ENCODE measurements around the gene WDR3. TPM values are rescaled to one million over a fixed set of nuclear protein-coding genes. Genes with fewer than 3 reads are reported as not detected.

Gene WDR3
- total RNA-seq, 4 donors from 2014 or later: 12.9 to 29.2 (median 24.0) TPM

GRCh38 chr1:117899801-117900200 lies 29.7 kb upstream of the WDR3 start:
- Histone ChIP-seq H3K27me3 (no peaks in the 10 kb centered on the region), H3K36me3 (peaks cover 0 to 61% of the 10 kb centered on the region in 2 donors), H3K4me1 (peaks cover 0 to 9% of the 10 kb centered on the region in 2 donors), H3K27ac (no peak overlapping the region), H3K4me3 (no peak overlapping the region), H3K9me3 (no peaks in the 10 kb centered on the region)
- in situ Hi-C loops (cut with MboI; ENCODE audit: low sequenced_read_pairs in 4 of 4): loop anchor here in 2 of 4 donors (25.0 kb wide), 2 partner anchors 362 to 388 kb away; no protein-coding TSS in a partner anchor
- no peak for ATAC-seq
- intact Hi-C loops (cut with DNase I; ENCODE audit: low total_unique reads): loop anchor here (5.0 to 10.0 kb wide), 3 partner anchors 78 to 388 kb away; no protein-coding TSS in a partner anchor
- DNase-seq: no peak
- TF ChIP-seq, protein P1, sequence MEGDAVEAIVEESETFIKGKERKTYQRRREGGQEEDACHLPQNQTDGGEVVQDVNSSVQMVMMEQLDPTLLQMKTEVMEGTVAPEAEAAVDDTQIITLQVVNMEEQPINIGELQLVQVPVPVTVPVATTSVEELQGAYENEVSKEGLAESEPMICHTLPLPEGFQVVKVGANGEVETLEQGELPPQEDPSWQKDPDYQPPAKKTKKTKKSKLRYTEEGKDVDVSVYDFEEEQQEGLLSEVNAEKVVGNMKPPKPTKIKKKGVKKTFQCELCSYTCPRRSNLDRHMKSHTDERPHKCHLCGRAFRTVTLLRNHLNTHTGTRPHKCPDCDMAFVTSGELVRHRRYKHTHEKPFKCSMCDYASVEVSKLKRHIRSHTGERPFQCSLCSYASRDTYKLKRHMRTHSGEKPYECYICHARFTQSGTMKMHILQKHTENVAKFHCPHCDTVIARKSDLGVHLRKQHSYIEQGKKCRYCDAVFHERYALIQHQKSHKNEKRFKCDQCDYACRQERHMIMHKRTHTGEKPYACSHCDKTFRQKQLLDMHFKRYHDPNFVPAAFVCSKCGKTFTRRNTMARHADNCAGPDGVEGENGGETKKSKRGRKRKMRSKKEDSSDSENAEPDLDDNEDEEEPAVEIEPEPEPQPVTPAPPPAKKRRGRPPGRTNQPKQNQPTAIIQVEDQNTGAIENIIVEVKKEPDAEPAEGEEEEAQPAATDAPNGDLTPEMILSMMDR (IDR thresholded peaks at IDR 0.05 in 4 of 5, conservative IDR thresholded peaks at IDR 0.05 in 1 of 5): no peak
- no peak for TF ChIP-seq POLR2A (IDR thresholded peaks at IDR 0.05)

DNA sequence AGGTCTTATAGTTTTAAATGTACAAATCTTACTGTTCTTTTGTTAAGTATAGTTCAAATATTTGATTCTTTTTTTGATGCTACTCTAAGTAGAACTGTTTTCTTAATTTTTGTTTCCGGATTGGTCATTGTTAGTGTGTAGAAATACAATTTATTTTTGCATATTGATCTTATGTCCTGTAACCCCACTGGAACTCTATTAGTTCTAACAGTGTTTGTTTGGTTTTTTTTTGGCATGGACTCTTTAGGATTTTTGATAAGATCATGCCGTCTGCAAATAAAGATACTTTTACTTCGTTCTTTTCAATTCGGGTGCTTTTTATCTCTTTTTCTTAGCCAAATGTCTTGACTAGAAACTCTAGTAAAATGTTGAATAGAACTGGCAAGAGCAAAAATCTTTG lies 26.6 kb upstream of the WDR3 start:
- Histone ChIP-seq H3K4me1 (no peaks in the 10 kb centered on the region), H3K27ac (no peak overlapping the region), H3K36me3 (peaks cover 0 to 72% of the 10 kb centered on the region in 2 donors), H3K27me3 (no peaks in the 10 kb centered on the region), H3K9me3 (no peaks in the 10 kb centered on the region), H3K4me3 (no peak overlapping the region)
- no peak for ATAC-seq
- no peak for DNase-seq
- in situ Hi-C loops (cut with MboI; ENCODE audit: low sequenced_read_pairs in 4 of 4) (no loop called here), intact Hi-C loops (cut with DNase I; ENCODE audit: low total_unique reads) (no loop called here)
- TF ChIP-seq, protein P1 (IDR thresholded peaks at IDR 0.05 in 4 of 5, conservative IDR thresholded peaks at IDR 0.05 in 1 of 5): no peak
- TF ChIP-seq POLR2A (IDR thresholded peaks at IDR 0.05): no peak

DNA sequence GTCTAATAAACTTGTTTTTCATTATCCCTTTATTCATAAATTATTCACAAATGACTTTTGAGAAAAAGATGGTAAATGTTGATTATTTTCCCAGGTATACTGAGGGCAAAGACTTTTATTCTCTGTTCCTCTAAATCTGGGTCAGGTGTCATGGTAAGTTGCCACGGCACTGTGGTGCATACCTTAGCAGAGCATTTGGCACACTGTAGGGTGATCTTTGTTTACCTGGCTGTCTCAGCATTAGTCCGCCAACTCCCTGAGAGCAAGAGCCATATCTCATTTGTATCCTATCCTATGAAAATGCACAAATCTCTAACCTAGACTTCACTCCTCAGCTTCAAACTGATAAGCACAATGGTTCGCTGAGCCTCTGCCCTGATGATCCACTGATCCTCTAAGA lies 25.1 kb upstream of the WDR3 start:
- no peaks in the 10 kb centered on the region for H3K9me3 ChIP-seq
- intact Hi-C loops (cut with DNase I; ENCODE audit: low total_unique reads) (no loop called here), in situ Hi-C loops (cut with MboI; ENCODE audit: low sequenced_read_pairs in 4 of 4) (no loop called here)
- TF ChIP-seq, protein P1 (IDR thresholded peaks at IDR 0.05 in 4 of 5, conservative IDR thresholded peaks at IDR 0.05 in 1 of 5): no peak
- TF ChIP-seq POLR2A (IDR thresholded peaks at IDR 0.05): no peak
- H3K36me3 ChIP-seq: peaks cover 0 to 63% of the 10 kb centered on the region in 2 donors
- H3K27ac ChIP-seq: no peak overlapping the region
- H3K4me1 ChIP-seq: no peaks in the 10 kb centered on the region
- H3K27me3 ChIP-seq: no peaks in the 10 kb centered on the region
- ATAC-seq (no peak), DNase-seq (no peak)
- H3K4me3 ChIP-seq: no peak overlapping the region

DNA sequence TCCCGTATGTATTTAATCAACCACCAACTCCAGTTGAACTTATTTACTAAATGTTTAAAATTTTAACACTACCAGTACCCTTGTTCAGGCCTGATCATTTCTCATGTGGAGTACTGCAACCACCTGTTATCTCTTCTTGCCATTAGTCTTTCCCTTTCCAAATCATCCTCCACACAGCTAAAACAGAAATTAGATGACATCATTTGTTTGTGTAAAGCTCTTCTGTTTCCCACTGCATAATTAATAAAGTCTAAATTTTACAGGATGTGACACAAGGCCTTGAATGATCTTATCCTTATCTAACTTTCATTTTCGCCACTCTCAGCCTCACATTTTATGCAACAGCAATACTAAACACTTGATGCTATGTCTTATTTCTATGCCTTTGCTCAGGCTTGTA lies 24.5 kb upstream of the WDR3 start:
- ATAC-seq: no peak
- intact Hi-C loops (cut with DNase I; ENCODE audit: low total_unique reads) (no loop called here), in situ Hi-C loops (cut with MboI; ENCODE audit: low sequenced_read_pairs in 4 of 4) (no loop called here)
- DNase-seq: no peak
- Histone ChIP-seq H3K4me3 (no peak overlapping the region), H3K4me1 (no peaks in the 10 kb centered on the region), H3K9me3 (no peaks in the 10 kb centered on the region), H3K27ac (no peak overlapping the region), H3K27me3 (no peaks in the 10 kb centered on the region), H3K36me3 (peaks cover 0 to 64% of the 10 kb centered on the region in 2 donors)
- no peak for TF ChIP-seq POLR2A (IDR thresholded peaks at IDR 0.05)
- TF ChIP-seq, protein P1 (IDR thresholded peaks at IDR 0.05 in 4 of 5, conservative IDR thresholded peaks at IDR 0.05 in 1 of 5): no peak

DNA sequence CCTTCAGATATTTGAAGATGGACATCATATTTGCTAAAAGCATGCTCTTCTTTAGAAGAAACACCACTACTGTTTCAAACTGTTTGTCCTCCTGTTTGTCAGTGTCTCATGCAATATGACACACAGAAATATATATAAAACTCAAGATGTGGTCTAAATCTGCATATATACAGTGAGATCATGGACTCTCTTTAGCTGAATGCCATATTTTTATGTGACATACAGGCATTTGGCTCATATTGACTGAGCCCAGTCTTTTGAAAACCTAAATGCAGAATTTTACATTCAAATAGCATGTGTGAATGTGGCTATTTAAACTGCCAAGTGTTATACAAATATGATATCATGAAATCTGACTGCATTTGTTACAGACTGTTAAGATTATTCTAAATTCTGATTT lies 18.5 kb upstream of the WDR3 start:
- ATAC-seq (no peak), DNase-seq (no peak)
- Histone ChIP-seq H3K9me3 (no peaks in the 10 kb centered on the region), H3K4me1 (no peaks in the 10 kb centered on the region), H3K36me3 (peaks cover 5 to 76% of the 10 kb centered on the region in 2 donors), H3K27me3 (no peaks in the 10 kb centered on the region), H3K4me3 (no peak overlapping the region), H3K27ac (no peak overlapping the region)
- in situ Hi-C loops (cut with MboI; ENCODE audit: low sequenced_read_pairs in 4 of 4) (no loop called here), intact Hi-C loops (cut with DNase I; ENCODE audit: low total_unique reads) (no loop called here)
- TF ChIP-seq, protein P1 (IDR thresholded peaks at IDR 0.05 in 4 of 5, conservative IDR thresholded peaks at IDR 0.05 in 1 of 5): no peak
- no peak for TF ChIP-seq POLR2A (IDR thresholded peaks at IDR 0.05)

Data from gastrocnemius medialis (tissue), 4 donors.